ENCODE data around the gene SDK1.

SDK1 gene

DNA sequence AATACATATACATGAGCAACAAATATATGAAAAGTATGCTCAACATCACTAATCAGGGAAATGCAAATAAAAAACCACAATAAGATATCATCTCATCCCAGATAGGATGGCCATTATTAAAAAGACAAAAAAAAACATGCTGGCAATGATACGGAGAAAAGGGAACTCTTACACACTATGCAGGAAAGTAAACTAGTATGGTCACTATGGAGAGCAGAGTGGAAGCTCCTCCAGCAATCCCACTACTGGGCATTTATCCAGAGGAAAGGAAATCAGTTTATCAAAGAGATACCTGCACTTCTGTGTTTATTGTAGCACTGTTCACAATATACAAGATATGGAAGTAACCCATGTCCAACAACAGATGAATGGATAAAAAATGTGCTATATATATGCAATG is 217.5 kb downstream of the SDK1 start:
- no peaks in the 10 kb centered on the region for H3K36me3 ChIP-seq (ENCODE audit: control insufficient read depth, low read length)
- no peak overlapping the region for H3K27ac ChIP-seq (ENCODE audit: low read depth, low read length)
- no peak overlapping the region for H3K4me3 ChIP-seq (ENCODE audit: low read length)
- H3K79me2 ChIP-seq (ENCODE audit: control insufficient read depth, low read length): no peaks in the 10 kb centered on the region
- H3K4me2 ChIP-seq (ENCODE audit: low read length): no peak overlapping the region
- H3K4me1 ChIP-seq (ENCODE audit: control insufficient read depth, low read length): no peaks in the 10 kb centered on the region
- H3K27me3 ChIP-seq (ENCODE audit: control insufficient read depth, low read length): peaks cover 12% of the 10 kb centered on the region; the same call in 1 of the 2 replicates
- no peaks in the 10 kb centered on the region for H3K9me3 ChIP-seq (ENCODE audit: control insufficient read depth, insufficient read depth, low read length)
- no peaks in the 10 kb centered on the region for H3F3A ChIP-seq (ENCODE audit: control insufficient read depth, insufficient read depth)
- H3K9me2 ChIP-seq (replicated peaks; ENCODE audit: control insufficient read depth, low read length): no peaks in the 10 kb centered on the region
- no peak for TF ChIP-seq EZH2phosphoT487 (IDR thresholded peaks at IDR 0.05; ENCODE audit: borderline replicate concordance, low read length)
- TF ChIP-seq, protein P1, sequence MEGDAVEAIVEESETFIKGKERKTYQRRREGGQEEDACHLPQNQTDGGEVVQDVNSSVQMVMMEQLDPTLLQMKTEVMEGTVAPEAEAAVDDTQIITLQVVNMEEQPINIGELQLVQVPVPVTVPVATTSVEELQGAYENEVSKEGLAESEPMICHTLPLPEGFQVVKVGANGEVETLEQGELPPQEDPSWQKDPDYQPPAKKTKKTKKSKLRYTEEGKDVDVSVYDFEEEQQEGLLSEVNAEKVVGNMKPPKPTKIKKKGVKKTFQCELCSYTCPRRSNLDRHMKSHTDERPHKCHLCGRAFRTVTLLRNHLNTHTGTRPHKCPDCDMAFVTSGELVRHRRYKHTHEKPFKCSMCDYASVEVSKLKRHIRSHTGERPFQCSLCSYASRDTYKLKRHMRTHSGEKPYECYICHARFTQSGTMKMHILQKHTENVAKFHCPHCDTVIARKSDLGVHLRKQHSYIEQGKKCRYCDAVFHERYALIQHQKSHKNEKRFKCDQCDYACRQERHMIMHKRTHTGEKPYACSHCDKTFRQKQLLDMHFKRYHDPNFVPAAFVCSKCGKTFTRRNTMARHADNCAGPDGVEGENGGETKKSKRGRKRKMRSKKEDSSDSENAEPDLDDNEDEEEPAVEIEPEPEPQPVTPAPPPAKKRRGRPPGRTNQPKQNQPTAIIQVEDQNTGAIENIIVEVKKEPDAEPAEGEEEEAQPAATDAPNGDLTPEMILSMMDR (IDR thresholded peaks at IDR 0.05; ENCODE audit: low read depth, low read length, poor library complexity, severe bottlenecking): no peak
- no peaks in the 10 kb centered on the region for H4K20me1 ChIP-seq (ENCODE audit: control insufficient read depth, insufficient read depth, low read depth, low read length)

DNA sequence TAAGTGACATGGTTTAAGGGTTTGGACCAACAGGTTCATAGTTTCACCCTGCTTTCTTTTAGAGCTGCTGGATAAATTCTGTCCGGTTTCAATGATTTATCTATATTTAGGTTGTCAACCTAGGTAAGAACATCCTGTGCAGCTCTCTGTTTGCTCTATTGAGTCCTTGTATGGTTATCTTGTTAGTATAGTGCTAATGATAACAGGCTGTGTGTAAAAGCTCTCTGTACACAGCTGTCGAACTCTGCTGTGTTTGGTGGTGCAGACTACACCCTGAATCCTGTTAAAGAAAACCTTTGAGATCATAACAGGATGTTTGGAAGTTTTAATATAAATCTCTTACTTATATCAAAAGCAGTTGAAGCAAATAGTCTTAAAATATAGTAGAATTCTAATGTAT is 219.2 kb downstream of the SDK1 start:
- H3K79me2 ChIP-seq (ENCODE audit: control insufficient read depth, low read length): no peaks in the 10 kb centered on the region
- no peaks in the 10 kb centered on the region for H3K4me1 ChIP-seq (ENCODE audit: control insufficient read depth, low read length)
- H3K27me3 ChIP-seq (ENCODE audit: control insufficient read depth, low read length): peaks cover 14% of the 10 kb centered on the region
- H3K9me2 ChIP-seq (replicated peaks; ENCODE audit: control insufficient read depth, low read length): no peaks in the 10 kb centered on the region
- H3K36me3 ChIP-seq (ENCODE audit: control insufficient read depth, low read length): no peaks in the 10 kb centered on the region
- no peaks in the 10 kb centered on the region for H3F3A ChIP-seq (ENCODE audit: control insufficient read depth, insufficient read depth)
- H3K27ac ChIP-seq (ENCODE audit: low read depth, low read length): no peak overlapping the region
- no peaks in the 10 kb centered on the region for H3K9me3 ChIP-seq (ENCODE audit: control insufficient read depth, insufficient read depth, low read length)
- TF ChIP-seq, protein P1 (IDR thresholded peaks at IDR 0.05; ENCODE audit: low read depth, low read length, poor library complexity, severe bottlenecking): no peak
- no peak for TF ChIP-seq EZH2phosphoT487 (IDR thresholded peaks at IDR 0.05; ENCODE audit: borderline replicate concordance, low read length)
- H3K4me2 ChIP-seq (ENCODE audit: low read length): no peak overlapping the region
- no peak overlapping the region for H3K4me3 ChIP-seq (ENCODE audit: low read length)
- no peaks in the 10 kb centered on the region for H4K20me1 ChIP-seq (ENCODE audit: control insufficient read depth, insufficient read depth, low read depth, low read length)

DNA sequence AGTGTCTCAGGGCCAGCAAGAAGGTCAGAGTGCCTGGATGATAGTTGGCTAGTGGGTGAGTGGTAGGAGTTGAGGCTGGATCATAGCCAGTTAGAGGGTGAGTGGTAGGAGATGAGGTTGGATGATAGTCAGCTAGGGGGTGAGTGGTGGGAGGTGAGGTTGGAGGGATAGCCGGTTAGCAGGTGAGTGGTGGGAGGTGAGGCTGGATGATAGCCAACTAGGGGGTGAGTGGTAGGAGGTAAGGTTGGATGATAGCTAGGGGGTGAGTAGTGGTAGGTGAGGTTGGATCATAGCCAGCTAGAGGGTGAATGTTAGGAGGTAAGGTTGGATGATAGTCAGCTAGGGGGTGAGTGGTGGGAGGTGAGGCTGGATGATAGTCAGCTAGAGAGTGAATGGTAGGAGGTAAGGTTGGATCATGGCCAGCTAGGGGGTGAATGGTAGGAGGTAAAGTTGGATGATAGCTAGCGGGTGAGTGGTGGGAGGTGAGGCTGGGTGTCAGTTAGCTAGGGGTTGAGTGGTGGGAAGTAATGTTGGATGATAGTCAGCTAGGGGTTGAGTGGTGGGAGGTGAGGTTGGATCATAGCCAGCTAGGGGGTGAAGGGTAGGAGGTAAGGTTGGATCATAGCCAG is 226.6 kb downstream of the SDK1 start:
- Histone ChIP-seq H3K27ac (ENCODE audit: low read depth, low read length) (no peak overlapping the region), H3F3A (ENCODE audit: control insufficient read depth, insufficient read depth) (no peaks in the 10 kb centered on the region), H3K4me3 (ENCODE audit: low read length) (no peak overlapping the region), H3K4me1 (ENCODE audit: control insufficient read depth, low read length) (no peaks in the 10 kb centered on the region), H4K20me1 (ENCODE audit: control insufficient read depth, insufficient read depth, low read depth, low read length) (no peaks in the 10 kb centered on the region), H3K27me3 (ENCODE audit: control insufficient read depth, low read length) (peaks cover 10% of the 10 kb centered on the region), H3K4me2 (ENCODE audit: low read length) (no peak overlapping the region), H3K36me3 (ENCODE audit: control insufficient read depth, low read length) (no peaks in the 10 kb centered on the region), H3K9me3 (ENCODE audit: control insufficient read depth, insufficient read depth, low read length) (no peaks in the 10 kb centered on the region), H3K9me2 (replicated peaks; ENCODE audit: control insufficient read depth, low read length) (no peaks in the 10 kb centered on the region), H3K79me2 (ENCODE audit: control insufficient read depth, low read length) (no peaks in the 10 kb centered on the region)
- TF ChIP-seq, protein P1 (IDR thresholded peaks at IDR 0.05; ENCODE audit: low read depth, low read length, poor library complexity, severe bottlenecking): no peak
- TF ChIP-seq EZH2phosphoT487 (IDR thresholded peaks at IDR 0.05; ENCODE audit: borderline replicate concordance, low read length): no peak

Measured in DOHH2 (cell line).